Natural killer cell (primary cell): ENCODE data around the gene ZNF385D. TPM values are rescaled to one million over a fixed set of nuclear protein-coding genes. Genes with fewer than 3 reads are reported as not detected.

Source experiments
- ATAC-seq, 3 donors: fragments of 150-1000 bp in 2 of 3; fragments of 200-7000 bp in 1 of 3; cut with Tn5 transposase; 1 replicate in 1 of 3; 2 replicates in 2 of 3; pipeline ENCODE4 v1.10.0; 2021; ENCODE audit warnings: mild to moderate bottlenecking in 2 of 3, moderate library complexity in 2 of 3
- DNase-seq, 2 donors: peaks; one replicate each; pipeline versions ENCODE4 v3.0.0 to v3.0.0-alpha.2; 2013 to 2021; ENCODE audit warnings: mixed read lengths in 1 of 2
- H3K27ac ChIP-seq: one replicate; pipeline ENCODE4 v1.5.1; 2013; ENCODE audit warnings: mild to moderate bottlenecking, low read length
- H3K27me3 ChIP-seq: one replicate; pipeline ENCODE4 v1.6.1; 2013; ENCODE audit warnings: low read length; ENCODE audit not compliant: control insufficient read depth, insufficient read depth
- H3K36me3 ChIP-seq: one replicate; pipeline ENCODE4 v1.6.1; 2013; ENCODE audit warnings: low read length; ENCODE audit not compliant: control insufficient read depth, insufficient read depth
- H3K4me1 ChIP-seq: one replicate; pipeline ENCODE4 v1.6.1; 2013; ENCODE audit warnings: low read length; ENCODE audit not compliant: control insufficient read depth, insufficient read depth
- H3K4me3 ChIP-seq: one replicate; pipeline ENCODE4 v1.5.1; 2013; ENCODE audit warnings: low read length
- H3K9me3 ChIP-seq: one replicate; pipeline ENCODE4 v1.6.1; 2013; ENCODE audit warnings: low read length; ENCODE audit not compliant: control insufficient read depth, insufficient read depth
- H3K27ac Mint-ChIP-seq, 2 donors: one replicate each; pipeline ENCODE4 v1.8.0; 2022; ENCODE audit warnings: mild to moderate bottlenecking in 2 of 2, mixed read lengths in 2 of 2, moderate library complexity in 1 of 2
- H3K27me3 Mint-ChIP-seq, 2 donors: one replicate each; pipeline ENCODE4 v1.8.0; 2022; ENCODE audit warnings: low read depth in 2 of 2, mixed read lengths in 2 of 2
- H3K36me3 Mint-ChIP-seq: one replicate; pipeline ENCODE4 v1.8.0; 2022; ENCODE audit warnings: mixed read lengths
- H3K4me1 Mint-ChIP-seq, 2 donors: one replicate each; pipeline ENCODE4 v1.8.0; 2022; ENCODE audit warnings: mixed read lengths in 2 of 2
- H3K4me3 Mint-ChIP-seq: one replicate; pipeline ENCODE4 v1.8.0; 2022; ENCODE audit warnings: mild to moderate bottlenecking, moderate library complexity, mixed read lengths
- H3K9me3 Mint-ChIP-seq, 2 donors: one replicate each; pipeline ENCODE4 v1.8.0; 2022; ENCODE audit warnings: mixed read lengths in 2 of 2
- CTCF ChIP-seq: fragments of 200-600 bp; IDR thresholded peaks from one replicate; pipeline ENCODE4 v1.8.0; 2022; ENCODE audit warnings: antibody characterized with exemption
- WGBS: methylation state at CpG from one replicate; pipeline ENCODE4 v1.1.7; 2013; ENCODE audit warnings: missing lambda C conversion rate; ENCODE audit not compliant: insufficient coverage; 5-methylcytosine and 5-hydroxymethylcytosine counted together
- intact Hi-C: fragments of 100-400 bp; cut with micrococcal nuclease; formaldehyde crosslinking; loops from one replicate; pipeline ENCODE4 v1.14.2; 2022
- total RNA-seq, 4 donors: library from RNA; stranded (reverse); fragments of 120-200 nt in 1 of 4; gene quantifications; one replicate each; pipeline versions ENCODE4 v1.2.3 to v1.2.4, GENCODE V29; 2013 to 2022

ZNF385D gene
- total RNA-seq, 3 donors from 2014 or later (not counting 1 experiment from before 2014, with no cell fraction given), result 0.02 to 0.31 (median 0.25) TPM

- no peaks in the 10 kb centered on the region for H3K36me3 ChIP-seq
- no peaks in the 10 kb centered on the region for H3K4me1 Mint-ChIP-seq
- peaks cover 8 to 12% of the 10 kb centered on the region in 2 donors for H3K9me3 Mint-ChIP-seq
- no peaks in the 10 kb centered on the region for H3K9me3 ChIP-seq
- DNase-seq (no peak), ATAC-seq (no peak)
- no peak for TF ChIP-seq CTCF
- peaks cover 14% of the 10 kb centered on the region for H3K36me3 Mint-ChIP-seq
- no peak overlapping the region for H3K27ac ChIP-seq
- H3K4me1 ChIP-seq, result no peaks in the 10 kb centered on the region
- no peaks in the 10 kb centered on the region for H3K27me3 Mint-ChIP-seq
- H3K4me3 Mint-ChIP-seq, result no peak overlapping the region
- H3K27ac Mint-ChIP-seq, result no peak overlapping the region
- no peak overlapping the region for H3K4me3 ChIP-seq
- 82% methylated on average over 5 of the region's 5 CpGs for WGBS
- intact Hi-C loops, result no loop called here
- no peaks in the 10 kb centered on the region for H3K27me3 ChIP-seq
These were observed 44.3 kb upstream of the ZNF385D start for GRCh38 chr3:21795152-21795837.

GRCh38 chr3:21794291-21794690 lies 43.3 kb upstream of the ZNF385D start:
- H3K4me3 Mint-ChIP-seq, result no peak overlapping the region
- Histone ChIP-seq H3K27me3 (no peaks in the 10 kb centered on the region), H3K9me3 (no peaks in the 10 kb centered on the region), H3K36me3 (no peaks in the 10 kb centered on the region), H3K4me3 (no peak overlapping the region), H3K27ac (no peak overlapping the region), H3K4me1 (no peaks in the 10 kb centered on the region)
- WGBS, result 33% methylated on average over 2 of the region's 2 CpGs
- no peaks in the 10 kb centered on the region for H3K27me3 Mint-ChIP-seq
- intact Hi-C loops, result no loop called here
- no peak overlapping the region for H3K27ac Mint-ChIP-seq
- no peak for TF ChIP-seq CTCF
- H3K36me3 Mint-ChIP-seq, result peaks cover 12% of the 10 kb centered on the region
- DNase-seq (no peak), ATAC-seq (no peak)
- H3K4me1 Mint-ChIP-seq, result no peaks in the 10 kb centered on the region
- peaks cover 6 to 15% of the 10 kb centered on the region in 2 donors for H3K9me3 Mint-ChIP-seq

- no peak overlapping the region for H3K27ac Mint-ChIP-seq
- DNase-seq, result no peak
These were observed 41.2 kb upstream of the ZNF385D start for GRCh38 chr3:21792176-21792575.

More at GRCh38 chr3:21792176-21792575, 41.2 kb upstream of the ZNF385D start:
- no peak for TF ChIP-seq CTCF
- 100% methylated on average over 1 of the region's 1 CpG for WGBS
- no peaks in the 10 kb centered on the region for H3K4me1 ChIP-seq
- H3K27me3 ChIP-seq, result no peaks in the 10 kb centered on the region
- Mint-ChIP-seq H3K27me3 (no peaks in the 10 kb centered on the region), H3K4me3 (no peak overlapping the region), H3K36me3 (peaks cover 11% of the 10 kb centered on the region), H3K4me1 (no peaks in the 10 kb centered on the region), H3K9me3 (peaks cover 3 to 18% of the 10 kb centered on the region in 2 donors)
- no peak overlapping the region for H3K4me3 ChIP-seq
- intact Hi-C loops, result no loop called here
- ATAC-seq, result no peak
- H3K9me3 ChIP-seq, result no peaks in the 10 kb centered on the region
- H3K36me3 ChIP-seq, result no peaks in the 10 kb centered on the region
- no peak overlapping the region for H3K27ac ChIP-seq
